H9 (cell line): Measurements from ENCODE around the gene IFNL1. TPM values are rescaled to one million over a fixed set of nuclear protein-coding genes. Genes with fewer than 3 reads are reported as not detected.

Experiments used
- DNase-seq: peaks from one replicate; pipeline ENCODE4 v3.0.0-alpha.2; 2017
- H2AFZ ChIP-seq: one replicate; pipeline ENCODE4 v1.6.1; 2013; ENCODE audit warnings: mild to moderate bottlenecking, low read length, control low read depth, moderate library complexity
- H2AK5ac ChIP-seq: 2 replicates; pipeline ENCODE4 v1.6.1; 2013; ENCODE audit warnings: low read length, control low read depth, mixed read lengths; ENCODE audit not compliant: insufficient read length
- H2BK120ac ChIP-seq: one replicate; pipeline ENCODE4 v1.6.1; 2013; ENCODE audit warnings: low read depth, mild to moderate bottlenecking, low read length, control low read depth, inconsistent platforms; ENCODE audit not compliant: poor library complexity, severe bottlenecking
- H2BK12ac ChIP-seq: 2 replicates; pipeline ENCODE4 v1.6.1; 2013; ENCODE audit warnings: low read length, control low read depth, mixed read lengths, low read depth; ENCODE audit not compliant: insufficient read length
- H2BK15ac ChIP-seq: 2 replicates; pipeline ENCODE4 v1.6.1; 2013; ENCODE audit warnings: low read depth, low read length, control low read depth
- H2BK20ac ChIP-seq: one replicate; pipeline ENCODE4 v1.6.1; 2013; ENCODE audit warnings: low read depth, mild to moderate bottlenecking, low read length, control low read depth, inconsistent platforms; ENCODE audit not compliant: poor library complexity, severe bottlenecking
- H2BK5ac ChIP-seq: 2 replicates; pipeline ENCODE4 v1.6.1; 2013; ENCODE audit warnings: low read length, control low read depth, mixed read lengths; ENCODE audit not compliant: insufficient read length
- H3K14ac ChIP-seq: 2 replicates; pipeline ENCODE4 v1.6.1; 2013; ENCODE audit warnings: low read length, control low read depth; ENCODE audit not compliant: insufficient read depth
- H3K18ac ChIP-seq: 2 replicates; pipeline ENCODE4 v1.6.1; 2013; ENCODE audit warnings: low read depth, mild to moderate bottlenecking, mixed read lengths, low read length, control low read depth; ENCODE audit not compliant: insufficient read length
- H3K23ac ChIP-seq: 2 replicates; pipeline ENCODE4 v1.6.1; 2013; ENCODE audit warnings: low read length, control low read depth, mixed read lengths, low read depth; ENCODE audit not compliant: insufficient read length
- H3K23me2 ChIP-seq: 2 replicates; pipeline ENCODE4 v1.6.1; 2013; ENCODE audit warnings: low read depth, mild to moderate bottlenecking, mixed read lengths, low read length, control low read depth; ENCODE audit not compliant: insufficient read length, poor library complexity, severe bottlenecking
- H3K27ac ChIP-seq: 2 replicates; pipeline ENCODE4 v1.5.1; 2013; ENCODE audit warnings: low read length, control low read depth, mixed read lengths, low read depth; ENCODE audit not compliant: insufficient read length
- H3K27me3 ChIP-seq: 2 replicates; pipeline ENCODE4 v1.6.1; 2013; ENCODE audit warnings: low read length, control low read depth, inconsistent platforms; ENCODE audit not compliant: insufficient read depth
- H3K4ac ChIP-seq: 2 replicates; pipeline ENCODE4 v1.6.1; 2013; ENCODE audit warnings: low read depth, mild to moderate bottlenecking, control low read depth, inconsistent platforms, low read length, moderate library complexity
- H3K4me1 ChIP-seq: 2 replicates; pipeline ENCODE4 v1.6.1; 2013; ENCODE audit warnings: low read length, control low read depth, inconsistent platforms; ENCODE audit not compliant: insufficient read depth
- H3K4me2 ChIP-seq: 2 replicates; pipeline ENCODE4 v1.6.1; 2013; ENCODE audit warnings: low read length, control low read depth, mixed read lengths; ENCODE audit not compliant: insufficient read length, insufficient read depth
- H3K56ac ChIP-seq: 2 replicates; pipeline ENCODE4 v1.6.1; 2013; ENCODE audit warnings: low read depth, mild to moderate bottlenecking, mixed read lengths, low read length, control low read depth; ENCODE audit not compliant: insufficient read length
- H3K79me1 ChIP-seq: 2 replicates; pipeline ENCODE4 v1.6.1; 2013; ENCODE audit warnings: low read depth, mild to moderate bottlenecking, moderate library complexity, low read length, control low read depth, inconsistent platforms; ENCODE audit not compliant: insufficient read depth, poor library complexity, severe bottlenecking
- H3K79me2 ChIP-seq: 2 replicates; pipeline ENCODE4 v1.6.1; 2013; ENCODE audit warnings: low read length, control low read depth, inconsistent platforms; ENCODE audit not compliant: insufficient read depth
- H3K9ac ChIP-seq: 2 replicates; pipeline ENCODE4 v1.6.1; 2013; ENCODE audit warnings: low read length, control low read depth, mixed read lengths; ENCODE audit not compliant: insufficient read length; ENCODE audit errors: extremely low read depth
- H3K9me3 ChIP-seq: one replicate; pipeline ENCODE4 v1.6.1; 2013; ENCODE audit warnings: low read depth, low read length, inconsistent platforms; ENCODE audit not compliant: control insufficient read depth
- H3T11ph ChIP-seq: one replicate; pipeline ENCODE4 v1.6.1; 2013; ENCODE audit warnings: mild to moderate bottlenecking, low read length, control low read depth, inconsistent platforms
- H4K20me1 ChIP-seq: one replicate; pipeline ENCODE4 v1.6.1; 2013; ENCODE audit not compliant: control insufficient read depth, insufficient read length, insufficient read depth
- H4K5ac ChIP-seq: 2 replicates; pipeline ENCODE4 v1.6.1; 2013; ENCODE audit warnings: low read depth, mild to moderate bottlenecking, mixed read lengths, low read length, control low read depth; ENCODE audit not compliant: insufficient read length
- H4K8ac ChIP-seq: replicated peaks from 2 replicates; pipeline ENCODE4 v1.6.1; 2013; ENCODE audit warnings: low read length, control low read depth, mixed read lengths, low read depth; ENCODE audit not compliant: insufficient read length
- H4K91ac ChIP-seq: 2 replicates; pipeline ENCODE4 v1.6.1; 2013; ENCODE audit warnings: low read depth, mild to moderate bottlenecking, moderate library complexity, mixed read lengths, low read length, control low read depth; ENCODE audit not compliant: insufficient read length
- H3K27ac Mint-ChIP-seq, 3 experiments: 2 replicates in 2 of 3; 3 replicates in 1 of 3; pipeline ENCODE4 v1.8.0; 2020 to 2021; ENCODE audit warnings: mixed read lengths in 3 of 3, mild to moderate bottlenecking in 1 of 3, moderate library complexity in 1 of 3
- H3K27me3 Mint-ChIP-seq: 2 replicates; pipeline ENCODE4 v1.8.0; 2021; ENCODE audit warnings: low read depth, mild to moderate bottlenecking, moderate library complexity, mixed read lengths
- H3K36me3 Mint-ChIP-seq, 3 experiments: 2 replicates in 2 of 3; 3 replicates in 1 of 3; pipeline ENCODE4 v1.8.0; 2020 to 2021; ENCODE audit warnings: low read depth in 3 of 3, mixed read lengths in 3 of 3; ENCODE audit not compliant: insufficient read depth in 1 of 3
- H3K4me1 Mint-ChIP-seq, 2 experiments: 2 replicates each; pipeline ENCODE4 v1.8.0; 2020; ENCODE audit warnings: mixed read lengths in 2 of 2
- H3K4me3 Mint-ChIP-seq, 2 experiments: 2 replicates in 1 of 2; 3 replicates in 1 of 2; pipeline ENCODE4 v1.8.0; 2020 to 2021; ENCODE audit warnings: mild to moderate bottlenecking in 2 of 2, mixed read lengths in 2 of 2, moderate library complexity in 1 of 2
- H3K9me3 Mint-ChIP-seq, 2 experiments: 2 replicates in 1 of 2; 3 replicates in 1 of 2; pipeline ENCODE4 v1.8.0; 2020; ENCODE audit warnings: mild to moderate bottlenecking in 2 of 2, mixed read lengths in 2 of 2, moderate library complexity in 1 of 2
- CTCF ChIP-seq: fragments of 200-600 bp; sonication (generic); conservative IDR thresholded peaks from 3 replicates; pipeline ENCODE4 v1.8.0; 2021; ENCODE audit warnings: antibody characterized with exemption, mild to moderate bottlenecking
- WGBS: extraction: QIAGEN DNeasy Blood & Tissue Kit; methylation state at CpG from one replicate; pipeline ENCODE4 v1.1.7; 2013; ENCODE audit warnings: missing lambda C conversion rate, low lambda C conversion rate, mixed read lengths; ENCODE audit not compliant: insufficient read length; ENCODE audit errors: extremely low coverage; 5-methylcytosine and 5-hydroxymethylcytosine counted together
- total RNA-seq: library from RNA; stranded (reverse); gene quantifications from 2 replicates; pipeline ENCODE4 v1.2.1, GENCODE V29; 2021

IFNL1 gene
- total RNA-seq, 1 experiment from 2014 or later: not detected

- H4K5ac ChIP-seq: no peak overlapping the region
- H3K27ac ChIP-seq: no peak overlapping the region
- H3K18ac ChIP-seq: no peak overlapping the region
- H3K79me2 ChIP-seq: no peaks in the 10 kb centered on the region
- Mint-ChIP-seq H3K9me3 (no peaks in the 10 kb centered on the region), H3K36me3 (no peaks in the 10 kb centered on the region), H3K4me3 (peak overlapping the region; percentile 19 to 68), H3K4me1 (peaks cover 2 to 3% of the 10 kb centered on the region in 2 experiments; a peak in 2 of 4 replicates), H3K27me3 (peaks cover 88% of the 10 kb centered on the region), H3K27ac (no peak overlapping the region)
- peak overlapping the region; percentile 38 for H3K4me2 ChIP-seq
- no peak overlapping the region for H3K56ac ChIP-seq
- no peak overlapping the region for H2BK120ac ChIP-seq
- H2AFZ ChIP-seq: no peak overlapping the region
- no peak overlapping the region for H2BK5ac ChIP-seq
- H3T11ph ChIP-seq: no peak overlapping the region
- TF ChIP-seq CTCF: no peak
- no peak overlapping the region for H2BK20ac ChIP-seq
- no peak overlapping the region for H3K9ac ChIP-seq
- peak; percentile 46 for DNase-seq
- H4K91ac ChIP-seq: no peak overlapping the region
- H3K23ac ChIP-seq: no peak overlapping the region
- H2BK12ac ChIP-seq: no peak overlapping the region
- H3K27me3 ChIP-seq: peaks cover 35% of the 10 kb centered on the region; the same call in 1 of the 2 replicates
- no peak overlapping the region for H4K8ac ChIP-seq
- no peak overlapping the region for H2BK15ac ChIP-seq
- H3K4ac ChIP-seq: no peak overlapping the region
- H3K9me3 ChIP-seq: no peaks in the 10 kb centered on the region
- H3K4me1 ChIP-seq: no peaks in the 10 kb centered on the region
- peaks cover 9% of the 10 kb centered on the region for H3K23me2 ChIP-seq
- H4K20me1 ChIP-seq: no peaks in the 10 kb centered on the region
- no peaks in the 10 kb centered on the region for H3K79me1 ChIP-seq
- H3K14ac ChIP-seq: no peak overlapping the region
- WGBS: no CpG with 5 or more reads among the region's 92 CpGs
- H2AK5ac ChIP-seq: no peak overlapping the region
Observed at GRCh38 chr19:39247701-39248664, 48.2 kb upstream of the IFNL1 start.
